GM19240 (cell line): ENCODE measurements around the gene NBEAL1.
"Not testable (repeated sequence)": the region's sequence is repeated elsewhere in the genome, so short reads cannot be mapped to it uniquely, and the experiment has no call there.

Source experiments
- DNase-seq: peaks from one replicate; pipeline ENCODE4 v3.0.0; 2011; ENCODE audit warnings: low spot score; ENCODE audit not compliant: insufficient read length

The NBEAL1 gene

DNA sequence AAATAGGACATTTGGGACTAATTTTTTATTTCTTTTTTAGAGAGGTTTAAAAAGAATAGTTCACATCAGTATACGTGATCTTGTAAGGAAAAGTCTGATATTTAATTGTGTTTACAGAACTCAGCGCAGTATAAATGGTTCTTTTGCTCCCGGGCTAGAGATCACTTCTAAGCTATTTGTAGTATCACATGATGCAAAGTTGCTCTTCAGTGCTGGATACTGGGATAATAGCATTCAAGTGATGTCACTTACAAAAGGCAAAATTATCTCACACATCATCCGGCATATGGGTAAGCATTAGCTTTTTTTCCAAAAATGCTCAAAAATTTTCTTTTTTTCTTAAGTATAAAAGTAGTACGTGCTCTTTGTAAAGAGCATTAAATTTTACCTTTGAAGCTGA lies 186.8 kb downstream of the NBEAL1 start:
- DNase-seq: no peak

- no peak for DNase-seq
Measured at GRCh38 chr2:203209538-203209937, 194.9 kb downstream of the NBEAL1 start.

- no peak for DNase-seq
Measured at GRCh38 chr2:203225423-203226039, 210.9 kb downstream of the NBEAL1 start.

DNA sequence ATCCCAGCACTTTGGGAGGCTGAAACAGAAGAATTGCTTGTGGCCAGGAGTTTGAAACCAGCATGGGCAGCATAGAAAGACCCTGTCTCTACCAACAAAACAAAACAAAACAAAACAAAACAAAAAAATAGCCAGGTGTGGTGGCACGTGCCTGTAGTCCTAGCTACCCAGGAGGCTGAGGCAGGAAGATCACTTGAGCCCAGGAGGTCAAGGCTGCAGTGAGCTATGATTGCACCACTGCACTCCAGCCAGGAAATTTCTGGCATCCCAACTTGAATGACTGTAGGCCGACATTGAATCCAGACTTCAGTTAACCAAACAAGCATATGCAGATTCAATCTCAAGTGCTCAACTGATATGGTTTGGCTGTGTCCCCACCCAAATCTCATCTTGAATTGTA lies 215.0 kb downstream of the NBEAL1 start:
- DNase-seq: not testable (repeated sequence)

DNA sequence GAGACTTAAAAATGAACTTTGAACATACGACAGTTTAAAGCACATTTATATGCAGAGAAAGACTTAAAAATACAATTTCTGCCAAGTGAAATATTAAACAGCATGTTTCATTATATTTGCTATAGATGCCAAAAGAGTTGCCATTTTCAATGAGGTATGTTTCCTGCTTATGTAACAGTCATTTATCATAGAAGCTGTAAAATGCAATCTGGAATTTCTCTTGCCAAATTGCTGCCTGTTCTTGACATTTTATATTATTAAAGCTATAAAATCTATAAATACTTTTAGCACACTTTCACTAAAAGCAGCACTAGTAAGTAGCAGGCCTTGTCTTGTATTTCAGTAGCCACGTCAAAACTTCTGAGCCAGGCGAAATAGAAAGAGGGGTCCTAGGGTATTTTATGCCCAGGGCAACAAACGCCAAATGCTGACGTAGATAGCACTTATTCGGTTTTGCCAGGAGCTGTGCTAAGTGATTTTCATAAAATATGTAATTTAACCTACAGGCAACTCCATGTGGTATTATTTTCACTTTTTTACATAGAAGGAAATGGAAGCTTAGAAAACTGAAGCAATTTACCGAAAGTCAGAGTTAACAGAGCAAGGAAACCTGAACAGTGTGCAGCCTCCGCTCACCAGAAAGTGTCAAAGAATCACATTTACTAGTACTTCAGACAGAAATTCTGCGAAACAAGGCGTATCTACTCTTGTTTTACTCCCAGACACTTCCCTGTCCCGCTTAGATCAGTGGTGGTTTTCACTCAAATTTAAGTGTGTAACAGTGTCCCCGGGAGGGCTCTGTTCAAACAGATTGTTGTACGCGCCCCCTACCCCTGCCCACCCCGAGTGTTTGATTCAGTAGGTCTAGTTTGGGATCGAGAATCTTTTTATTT lies 222.9 kb downstream of the NBEAL1 start:
- no peak for DNase-seq

DNA sequence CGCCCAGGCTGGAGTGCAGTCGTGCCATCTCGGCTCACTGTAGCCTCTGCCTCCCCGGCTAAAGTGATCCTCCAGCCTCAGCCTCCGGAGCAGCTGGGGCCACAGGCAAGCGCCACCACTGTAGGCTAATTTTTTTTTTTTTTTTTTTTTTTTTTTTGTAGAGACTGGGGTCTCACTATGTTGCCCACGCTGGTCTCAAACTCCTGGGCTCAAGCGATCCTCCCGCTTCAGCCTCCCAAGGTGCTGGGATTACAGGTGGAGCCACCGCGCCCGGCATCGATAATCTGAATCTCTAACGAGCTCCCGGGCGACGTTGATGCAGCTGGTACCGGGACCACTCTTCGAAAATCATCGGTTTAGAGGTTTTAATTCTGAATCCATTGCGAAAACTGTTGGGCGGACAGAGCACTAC lies 223.6 kb downstream of the NBEAL1 start:
- DNase-seq: no peak

- DNase-seq: peak; percentile 89
Measured at GRCh38 chr2:203238704-203239526, 224.2 kb downstream of the NBEAL1 start, which contains the start of gene CYP20A1. CYP20A1 (plus strand) TSS chr2:203239018; CDS start chr2:203239063, 45 bp downstream.

DNA sequence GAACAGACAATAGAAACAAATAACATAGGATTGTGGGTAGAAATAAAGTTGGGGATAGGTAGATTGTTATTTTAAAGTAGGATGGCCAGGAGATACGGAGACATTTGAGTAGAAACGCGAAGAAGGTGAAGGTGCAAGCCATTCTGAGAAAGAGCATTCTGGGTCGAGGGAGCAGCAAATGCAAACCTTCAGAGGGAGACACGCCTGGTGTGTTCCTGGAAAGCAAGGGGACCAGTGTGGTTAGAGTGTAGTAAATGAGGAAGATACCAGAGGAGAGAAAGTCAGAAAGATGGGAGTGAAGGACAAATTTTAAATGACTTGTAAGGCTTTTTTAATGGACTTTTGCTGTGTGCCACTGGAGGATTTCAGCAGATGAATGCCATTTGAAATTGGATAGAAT lies 225.8 kb downstream of the NBEAL1 start:
- no peak for DNase-seq

GRCh38 chr2:203242518-203242917 lies 227.8 kb downstream of the NBEAL1 start:
- no peak for DNase-seq

GRCh38 chr2:203246646-203247045 lies 232.0 kb downstream of the NBEAL1 start:
- DNase-seq: no peak

GRCh38 chr2:203252818-203253217 lies 238.1 kb downstream of the NBEAL1 start:
- no peak for DNase-seq

DNA sequence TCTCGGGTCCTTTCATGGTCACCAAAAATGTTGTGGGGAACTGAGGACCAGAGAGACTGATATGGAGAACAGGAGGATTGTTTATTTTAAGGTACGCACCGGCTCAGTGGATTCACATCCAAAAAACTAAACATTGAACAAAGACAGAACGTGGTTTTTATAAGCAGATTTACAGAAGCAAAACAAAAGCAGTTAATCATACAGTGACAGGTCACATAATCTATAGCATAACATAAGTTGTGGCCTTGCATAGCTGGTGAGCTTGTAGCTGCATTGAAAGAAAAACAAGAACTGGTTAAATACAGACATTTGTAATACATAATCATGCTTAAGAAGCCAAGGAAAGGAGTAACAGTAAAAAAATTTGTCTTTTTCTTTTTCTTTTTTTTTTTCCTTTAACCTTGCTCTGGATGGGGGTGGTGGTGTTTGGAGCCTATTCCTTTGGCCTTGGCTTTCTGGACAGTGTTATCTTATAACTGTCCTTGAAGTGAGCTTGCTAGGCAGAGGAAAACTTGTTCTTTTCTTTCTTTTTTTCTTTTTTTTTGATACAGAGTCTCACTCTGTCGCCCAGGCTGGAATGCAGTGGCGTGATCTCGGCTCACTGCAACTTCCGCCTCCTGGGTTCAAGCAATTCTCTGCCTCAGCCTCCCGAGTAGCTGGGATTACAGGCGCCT lies 238.9 kb downstream of the NBEAL1 start:
- not testable (repeated sequence) for DNase-seq

- DNase-seq: no peak
Measured at GRCh38 chr2:203261326-203262159, 246.9 kb downstream of the NBEAL1 start.
